H9 (cell line): ENCODE data around the gene TAS2R13. TPM values are rescaled to one million over a fixed set of nuclear protein-coding genes. Genes with fewer than 3 reads are reported as not detected.

Experiments used
- DNase-seq: peaks from one replicate; pipeline ENCODE4 v3.0.0-alpha.2; 2017
- H2AFZ ChIP-seq: one replicate; pipeline ENCODE4 v1.6.1; 2013; ENCODE audit warnings: mild to moderate bottlenecking, low read length, control low read depth, moderate library complexity
- H2AK5ac ChIP-seq: 2 replicates; pipeline ENCODE4 v1.6.1; 2013; ENCODE audit warnings: low read length, control low read depth, mixed read lengths; ENCODE audit not compliant: insufficient read length
- H2BK120ac ChIP-seq: one replicate; pipeline ENCODE4 v1.6.1; 2013; ENCODE audit warnings: low read depth, mild to moderate bottlenecking, low read length, control low read depth, inconsistent platforms; ENCODE audit not compliant: poor library complexity, severe bottlenecking
- H2BK12ac ChIP-seq: 2 replicates; pipeline ENCODE4 v1.6.1; 2013; ENCODE audit warnings: low read length, control low read depth, mixed read lengths, low read depth; ENCODE audit not compliant: insufficient read length
- H2BK15ac ChIP-seq: 2 replicates; pipeline ENCODE4 v1.6.1; 2013; ENCODE audit warnings: low read depth, low read length, control low read depth
- H2BK20ac ChIP-seq: one replicate; pipeline ENCODE4 v1.6.1; 2013; ENCODE audit warnings: low read depth, mild to moderate bottlenecking, low read length, control low read depth, inconsistent platforms; ENCODE audit not compliant: poor library complexity, severe bottlenecking
- H2BK5ac ChIP-seq: 2 replicates; pipeline ENCODE4 v1.6.1; 2013; ENCODE audit warnings: low read length, control low read depth, mixed read lengths; ENCODE audit not compliant: insufficient read length
- H3K14ac ChIP-seq: 2 replicates; pipeline ENCODE4 v1.6.1; 2013; ENCODE audit warnings: low read length, control low read depth; ENCODE audit not compliant: insufficient read depth
- H3K18ac ChIP-seq: 2 replicates; pipeline ENCODE4 v1.6.1; 2013; ENCODE audit warnings: low read depth, mild to moderate bottlenecking, mixed read lengths, low read length, control low read depth; ENCODE audit not compliant: insufficient read length
- H3K23ac ChIP-seq: 2 replicates; pipeline ENCODE4 v1.6.1; 2013; ENCODE audit warnings: low read length, control low read depth, mixed read lengths, low read depth; ENCODE audit not compliant: insufficient read length
- H3K23me2 ChIP-seq: 2 replicates; pipeline ENCODE4 v1.6.1; 2013; ENCODE audit warnings: low read depth, mild to moderate bottlenecking, mixed read lengths, low read length, control low read depth; ENCODE audit not compliant: insufficient read length, poor library complexity, severe bottlenecking
- H3K27ac ChIP-seq: 2 replicates; pipeline ENCODE4 v1.5.1; 2013; ENCODE audit warnings: low read length, control low read depth, mixed read lengths, low read depth; ENCODE audit not compliant: insufficient read length
- H3K27me3 ChIP-seq: 2 replicates; pipeline ENCODE4 v1.6.1; 2013; ENCODE audit warnings: low read length, control low read depth, inconsistent platforms; ENCODE audit not compliant: insufficient read depth
- H3K4ac ChIP-seq: 2 replicates; pipeline ENCODE4 v1.6.1; 2013; ENCODE audit warnings: low read depth, mild to moderate bottlenecking, control low read depth, inconsistent platforms, low read length, moderate library complexity
- H3K4me1 ChIP-seq: 2 replicates; pipeline ENCODE4 v1.6.1; 2013; ENCODE audit warnings: low read length, control low read depth, inconsistent platforms; ENCODE audit not compliant: insufficient read depth
- H3K4me2 ChIP-seq: 2 replicates; pipeline ENCODE4 v1.6.1; 2013; ENCODE audit warnings: low read length, control low read depth, mixed read lengths; ENCODE audit not compliant: insufficient read length, insufficient read depth
- H3K56ac ChIP-seq: 2 replicates; pipeline ENCODE4 v1.6.1; 2013; ENCODE audit warnings: low read depth, mild to moderate bottlenecking, mixed read lengths, low read length, control low read depth; ENCODE audit not compliant: insufficient read length
- H3K79me1 ChIP-seq: 2 replicates; pipeline ENCODE4 v1.6.1; 2013; ENCODE audit warnings: low read depth, mild to moderate bottlenecking, moderate library complexity, low read length, control low read depth, inconsistent platforms; ENCODE audit not compliant: insufficient read depth, poor library complexity, severe bottlenecking
- H3K79me2 ChIP-seq: 2 replicates; pipeline ENCODE4 v1.6.1; 2013; ENCODE audit warnings: low read length, control low read depth, inconsistent platforms; ENCODE audit not compliant: insufficient read depth
- H3K9ac ChIP-seq: 2 replicates; pipeline ENCODE4 v1.6.1; 2013; ENCODE audit warnings: low read length, control low read depth, mixed read lengths; ENCODE audit not compliant: insufficient read length; ENCODE audit errors: extremely low read depth
- H3K9me3 ChIP-seq: one replicate; pipeline ENCODE4 v1.6.1; 2013; ENCODE audit warnings: low read depth, low read length, inconsistent platforms; ENCODE audit not compliant: control insufficient read depth
- H3T11ph ChIP-seq: one replicate; pipeline ENCODE4 v1.6.1; 2013; ENCODE audit warnings: mild to moderate bottlenecking, low read length, control low read depth, inconsistent platforms
- H4K20me1 ChIP-seq: one replicate; pipeline ENCODE4 v1.6.1; 2013; ENCODE audit not compliant: control insufficient read depth, insufficient read length, insufficient read depth
- H4K5ac ChIP-seq: 2 replicates; pipeline ENCODE4 v1.6.1; 2013; ENCODE audit warnings: low read depth, mild to moderate bottlenecking, mixed read lengths, low read length, control low read depth; ENCODE audit not compliant: insufficient read length
- H4K8ac ChIP-seq: replicated peaks from 2 replicates; pipeline ENCODE4 v1.6.1; 2013; ENCODE audit warnings: low read length, control low read depth, mixed read lengths, low read depth; ENCODE audit not compliant: insufficient read length
- H4K91ac ChIP-seq: 2 replicates; pipeline ENCODE4 v1.6.1; 2013; ENCODE audit warnings: low read depth, mild to moderate bottlenecking, moderate library complexity, mixed read lengths, low read length, control low read depth; ENCODE audit not compliant: insufficient read length
- H3K27ac Mint-ChIP-seq, 3 experiments: 2 replicates in 2 of 3; 3 replicates in 1 of 3; pipeline ENCODE4 v1.8.0; 2020 to 2021; ENCODE audit warnings: mixed read lengths in 3 of 3, mild to moderate bottlenecking in 1 of 3, moderate library complexity in 1 of 3
- H3K27me3 Mint-ChIP-seq: 2 replicates; pipeline ENCODE4 v1.8.0; 2021; ENCODE audit warnings: low read depth, mild to moderate bottlenecking, moderate library complexity, mixed read lengths
- H3K36me3 Mint-ChIP-seq, 3 experiments: 2 replicates in 2 of 3; 3 replicates in 1 of 3; pipeline ENCODE4 v1.8.0; 2020 to 2021; ENCODE audit warnings: low read depth in 3 of 3, mixed read lengths in 3 of 3; ENCODE audit not compliant: insufficient read depth in 1 of 3
- H3K4me1 Mint-ChIP-seq, 2 experiments: 2 replicates each; pipeline ENCODE4 v1.8.0; 2020; ENCODE audit warnings: mixed read lengths in 2 of 2
- H3K4me3 Mint-ChIP-seq, 2 experiments: 2 replicates in 1 of 2; 3 replicates in 1 of 2; pipeline ENCODE4 v1.8.0; 2020 to 2021; ENCODE audit warnings: mild to moderate bottlenecking in 2 of 2, mixed read lengths in 2 of 2, moderate library complexity in 1 of 2
- H3K9me3 Mint-ChIP-seq, 2 experiments: 2 replicates in 1 of 2; 3 replicates in 1 of 2; pipeline ENCODE4 v1.8.0; 2020; ENCODE audit warnings: mild to moderate bottlenecking in 2 of 2, mixed read lengths in 2 of 2, moderate library complexity in 1 of 2
- WGBS: extraction: QIAGEN DNeasy Blood & Tissue Kit; methylation state at CpG from one replicate; pipeline ENCODE4 v1.1.7; 2013; ENCODE audit warnings: missing lambda C conversion rate, low lambda C conversion rate, mixed read lengths; ENCODE audit not compliant: insufficient read length; ENCODE audit errors: extremely low coverage; 5-methylcytosine and 5-hydroxymethylcytosine counted together
- total RNA-seq: library from RNA; stranded (reverse); gene quantifications from 2 replicates; pipeline ENCODE4 v1.2.1, GENCODE V29; 2021
- TF ChIP-seq, protein P1 (sequence below): fragments of 200-600 bp; sonication (generic); conservative IDR thresholded peaks from 3 replicates; pipeline ENCODE4 v1.8.0; 2021; ENCODE audit warnings: antibody characterized with exemption, mild to moderate bottlenecking

Gene TAS2R13
- total RNA-seq, 1 experiment from 2014 or later: 0.50 TPM

DNA sequence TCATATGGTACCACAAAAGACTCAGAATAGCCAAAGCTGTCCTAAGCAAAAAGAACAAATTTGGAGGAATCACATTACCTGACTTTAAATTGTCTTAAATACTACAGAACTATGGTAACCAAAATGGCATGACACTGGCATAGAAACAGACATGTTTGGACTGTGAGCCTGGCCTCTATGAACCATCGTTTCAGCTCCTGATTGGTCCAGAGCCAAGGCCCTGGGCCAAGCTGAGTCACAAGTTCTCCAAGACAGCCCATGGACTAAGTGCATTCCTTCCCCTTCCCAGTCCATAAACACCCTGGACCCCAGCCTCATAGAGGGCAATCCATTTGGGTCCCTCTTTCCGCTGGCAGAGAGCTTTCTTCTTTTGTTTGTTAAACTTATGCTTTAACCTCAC is 48.0 kb downstream of the TAS2R13 start:
- Histone ChIP-seq H2BK120ac (no peak overlapping the region), H3K4me2 (no peak overlapping the region), H3K23ac (no peak overlapping the region), H4K8ac (no peak overlapping the region), H3K18ac (no peak overlapping the region), H4K91ac (no peak overlapping the region), H3K14ac (no peak overlapping the region), H3K4me1 (no peaks in the 10 kb centered on the region), H3K27ac (no peak overlapping the region), H2BK5ac (no peak overlapping the region), H3K9ac (no peak overlapping the region), H4K5ac (no peak overlapping the region), H3K27me3 (no peaks in the 10 kb centered on the region), H4K20me1 (no peaks in the 10 kb centered on the region), H2BK15ac (no peak overlapping the region), H2BK20ac (no peak overlapping the region), H3K23me2 (no peaks in the 10 kb centered on the region), H3K56ac (no peak overlapping the region), H3K79me1 (no peaks in the 10 kb centered on the region), H2AK5ac (no peak overlapping the region), H2BK12ac (no peak overlapping the region), H3K9me3 (peaks cover 2% of the 10 kb centered on the region), H2AFZ (no peak overlapping the region), H3T11ph (no peak overlapping the region), H3K79me2 (no peaks in the 10 kb centered on the region), H3K4ac (no peak overlapping the region)
- no peaks in the 10 kb centered on the region for H3K27me3 Mint-ChIP-seq
- no peak overlapping the region; a peak in 1 of 7 replicates for H3K27ac Mint-ChIP-seq
- peaks cover 24 to 31% of the 10 kb centered on the region in 2 experiments for H3K9me3 Mint-ChIP-seq
- no peaks in the 10 kb centered on the region for H3K4me1 Mint-ChIP-seq
- TF ChIP-seq, protein P1, sequence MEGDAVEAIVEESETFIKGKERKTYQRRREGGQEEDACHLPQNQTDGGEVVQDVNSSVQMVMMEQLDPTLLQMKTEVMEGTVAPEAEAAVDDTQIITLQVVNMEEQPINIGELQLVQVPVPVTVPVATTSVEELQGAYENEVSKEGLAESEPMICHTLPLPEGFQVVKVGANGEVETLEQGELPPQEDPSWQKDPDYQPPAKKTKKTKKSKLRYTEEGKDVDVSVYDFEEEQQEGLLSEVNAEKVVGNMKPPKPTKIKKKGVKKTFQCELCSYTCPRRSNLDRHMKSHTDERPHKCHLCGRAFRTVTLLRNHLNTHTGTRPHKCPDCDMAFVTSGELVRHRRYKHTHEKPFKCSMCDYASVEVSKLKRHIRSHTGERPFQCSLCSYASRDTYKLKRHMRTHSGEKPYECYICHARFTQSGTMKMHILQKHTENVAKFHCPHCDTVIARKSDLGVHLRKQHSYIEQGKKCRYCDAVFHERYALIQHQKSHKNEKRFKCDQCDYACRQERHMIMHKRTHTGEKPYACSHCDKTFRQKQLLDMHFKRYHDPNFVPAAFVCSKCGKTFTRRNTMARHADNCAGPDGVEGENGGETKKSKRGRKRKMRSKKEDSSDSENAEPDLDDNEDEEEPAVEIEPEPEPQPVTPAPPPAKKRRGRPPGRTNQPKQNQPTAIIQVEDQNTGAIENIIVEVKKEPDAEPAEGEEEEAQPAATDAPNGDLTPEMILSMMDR: no peak
- no peak for DNase-seq
- WGBS: no CpG with 5 or more reads among the region's 2 CpGs
- H3K36me3 Mint-ChIP-seq: peaks cover 28 to 47% (median 40%) of the 10 kb centered on the region in 3 experiments
- H3K4me3 Mint-ChIP-seq: no peak overlapping the region

Other genes starting within 250 kb of the TAS2R13 start
- gene STYK1, start 235.5 kb downstream of the TAS2R13 start, total RNA-seq: 0.37 and 0.57 TPM in 2 replicates
- gene YBX3, start 186.2 kb downstream of the TAS2R13 start, total RNA-seq: 343 and 350 TPM in 2 replicates
- not detected in 2 replicates for gene TAS2R7, start 106.9 kb downstream of the TAS2R13 start, total RNA-seq
- not detected in 2 replicates for gene TAS2R8, start 102.3 kb downstream of the TAS2R13 start, total RNA-seq
- not detected in 2 replicates for gene TAS2R9, start 99.4 kb downstream of the TAS2R13 start, total RNA-seq
- 0.22 TPM in 2 replicates for gene TAS2R10, start 83.2 kb downstream of the TAS2R13 start, total RNA-seq
- 1.9 and 4.3 TPM in 2 replicates for gene PRR4, start 60.1 kb downstream of the TAS2R13 start, total RNA-seq
- gene PRH1, start 25.3 kb downstream of the TAS2R13 start, total RNA-seq: 14.9 and 15.8 TPM in 2 replicates
- gene PRH2, start 19.7 kb upstream of the TAS2R13 start, total RNA-seq: not detected in 2 replicates
- gene TAS2R14, start 29.7 kb upstream of the TAS2R13 start, total RNA-seq: 1.9 and 2.1 TPM in 2 replicates
- gene TAS2R50, start 77.3 kb upstream of the TAS2R13 start, total RNA-seq: 0.66 and 0.77 TPM in 2 replicates
- 0.88 and 1.3 TPM in 2 replicates for gene TAS2R20, start 88.7 kb upstream of the TAS2R13 start, total RNA-seq
- 1.7 and 2.6 TPM in 2 replicates for gene TAS2R19, start 113.1 kb upstream of the TAS2R13 start, total RNA-seq
- 1.7 and 2.3 TPM in 2 replicates for gene TAS2R31, start 121.8 kb upstream of the TAS2R13 start, total RNA-seq
- 0.88 and 1.2 TPM in 2 replicates for gene TAS2R46, start 152.7 kb upstream of the TAS2R13 start, total RNA-seq
- gene TAS2R43, start 182.8 kb upstream of the TAS2R13 start, total RNA-seq: 0.48 and 0.59 TPM in 2 replicates
- gene TAS2R30, start 225.1 kb upstream of the TAS2R13 start, total RNA-seq: 1.5 and 2.0 TPM in 2 replicates